B cell (primary cell): Measurements from ENCODE around the gene ARGFX.

ENCODE experiments used
- EZH2 ChIP-seq: IDR thresholded peaks from 2 replicates; pipeline ENCODE4 v1.6.1; 2012; ENCODE audit warnings: borderline replicate concordance, low read depth, mild to moderate bottlenecking, moderate library complexity, low read length; ENCODE audit not compliant: insufficient read depth, poor library complexity, severe bottlenecking
- TF ChIP-seq, protein P1 (sequence below): fragments of 200-600 bp; IDR thresholded peaks from one replicate; pipeline ENCODE4 v1.8.0; 2022; ENCODE audit warnings: antibody characterized with exemption, mild to moderate bottlenecking

DNA sequence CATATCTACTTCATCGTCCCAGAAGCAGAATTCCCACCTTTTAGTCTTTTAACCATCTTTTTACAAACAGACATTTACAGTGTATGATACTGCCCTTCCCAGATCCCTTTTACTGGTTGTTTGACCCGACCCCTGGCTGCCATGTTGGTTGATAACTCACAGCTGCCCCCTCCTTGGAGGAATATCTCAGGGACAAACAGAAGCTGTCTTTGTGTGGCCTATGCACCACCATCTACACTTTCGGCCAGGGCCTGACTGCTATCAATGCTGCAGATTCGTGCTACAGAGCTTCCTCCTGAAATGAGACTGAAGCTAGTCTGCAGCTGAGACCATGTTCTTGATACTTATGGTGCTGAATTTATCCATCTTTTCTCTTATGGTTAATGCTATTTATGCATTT lies 15.4 kb upstream of the ARGFX start:
- TF ChIP-seq, protein P1, sequence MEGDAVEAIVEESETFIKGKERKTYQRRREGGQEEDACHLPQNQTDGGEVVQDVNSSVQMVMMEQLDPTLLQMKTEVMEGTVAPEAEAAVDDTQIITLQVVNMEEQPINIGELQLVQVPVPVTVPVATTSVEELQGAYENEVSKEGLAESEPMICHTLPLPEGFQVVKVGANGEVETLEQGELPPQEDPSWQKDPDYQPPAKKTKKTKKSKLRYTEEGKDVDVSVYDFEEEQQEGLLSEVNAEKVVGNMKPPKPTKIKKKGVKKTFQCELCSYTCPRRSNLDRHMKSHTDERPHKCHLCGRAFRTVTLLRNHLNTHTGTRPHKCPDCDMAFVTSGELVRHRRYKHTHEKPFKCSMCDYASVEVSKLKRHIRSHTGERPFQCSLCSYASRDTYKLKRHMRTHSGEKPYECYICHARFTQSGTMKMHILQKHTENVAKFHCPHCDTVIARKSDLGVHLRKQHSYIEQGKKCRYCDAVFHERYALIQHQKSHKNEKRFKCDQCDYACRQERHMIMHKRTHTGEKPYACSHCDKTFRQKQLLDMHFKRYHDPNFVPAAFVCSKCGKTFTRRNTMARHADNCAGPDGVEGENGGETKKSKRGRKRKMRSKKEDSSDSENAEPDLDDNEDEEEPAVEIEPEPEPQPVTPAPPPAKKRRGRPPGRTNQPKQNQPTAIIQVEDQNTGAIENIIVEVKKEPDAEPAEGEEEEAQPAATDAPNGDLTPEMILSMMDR, result no peak
- TF ChIP-seq EZH2, result no peak
